Limb (tissue), 2 donors: ENCODE measurements around the gene ST8SIA2.

ENCODE experiments used
- DNase-seq, 2 donors: peaks; one replicate each; pipeline ENCODE4 v3.0.0-alpha.2; 2016; ENCODE audit errors: extremely low spot score in 2 of 2

ST8SIA2 gene

GRCh38 chr15:92399271-92399950 is 5.7 kb downstream of the ST8SIA2 start:
- no peak for DNase-seq

DNA sequence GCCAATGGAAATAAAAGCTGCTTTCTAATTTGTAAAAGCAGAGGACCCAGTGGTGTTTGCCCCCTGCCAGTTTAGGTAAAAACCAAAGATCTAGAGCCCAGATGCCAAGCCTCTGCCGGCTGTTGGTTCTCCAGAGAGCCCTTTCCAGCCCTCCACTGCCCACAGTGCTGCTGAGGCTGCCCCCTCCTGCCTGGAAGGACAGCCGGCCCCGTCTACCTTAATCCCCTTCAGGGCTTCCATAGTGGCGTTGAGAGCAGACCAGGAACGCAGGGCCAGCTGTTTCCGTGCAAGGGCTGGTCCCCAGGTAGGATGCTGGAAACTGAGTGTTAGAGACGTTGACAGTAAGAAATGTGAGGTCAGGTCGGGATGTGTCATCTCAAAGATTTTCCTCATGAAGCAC is 6.9 kb downstream of the ST8SIA2 start:
- DNase-seq: no peak

DNA sequence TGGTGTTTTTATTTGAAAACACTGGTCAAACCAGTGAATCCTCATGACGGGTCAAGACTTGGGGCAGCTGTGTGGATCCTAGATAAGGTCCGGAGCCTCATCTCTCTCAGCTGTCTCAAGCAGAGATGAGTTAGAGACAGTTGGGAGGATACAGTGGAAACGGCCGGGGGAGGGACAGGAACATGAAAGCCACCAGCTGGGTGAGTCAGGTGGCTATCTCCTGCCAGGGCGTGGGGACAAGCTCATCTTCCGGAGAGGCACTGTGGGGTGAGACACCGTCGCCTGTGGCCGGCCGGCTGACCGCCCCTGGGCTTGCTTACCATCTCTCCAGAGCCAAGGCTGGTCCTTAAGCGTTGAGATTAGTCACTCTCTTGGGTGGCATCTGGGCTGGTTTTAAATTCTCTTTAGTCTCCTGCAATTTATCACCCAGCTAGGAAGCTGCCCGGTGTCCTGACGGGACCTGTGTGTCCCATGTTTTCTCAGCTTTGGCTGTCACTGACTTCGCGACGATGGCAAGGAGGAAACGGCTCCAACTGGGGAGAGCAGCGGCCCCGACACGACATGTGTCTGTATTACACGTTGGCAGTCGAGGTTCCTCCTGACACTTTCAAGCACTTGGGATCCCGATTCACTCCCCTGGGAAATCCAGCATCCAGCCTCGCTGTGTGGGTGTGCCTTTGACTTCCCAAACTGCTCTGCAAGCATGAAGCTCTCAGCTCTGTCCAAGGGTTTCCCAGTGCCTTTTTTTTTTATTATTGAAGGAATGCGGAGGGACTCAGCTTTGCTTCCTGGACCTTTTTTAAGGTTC is 7.5 kb downstream of the ST8SIA2 start:
- no peak for DNase-seq

- no peak for DNase-seq
Observed at GRCh38 chr15:92402751-92403150, 9.1 kb downstream of the ST8SIA2 start.

- no peak for DNase-seq
Observed at GRCh38 chr15:92405942-92406341, 12.3 kb downstream of the ST8SIA2 start.

- DNase-seq: peak in 1 of 2 donors; percentile 14
Observed at GRCh38 chr15:92407321-92407720, 13.6 kb downstream of the ST8SIA2 start.

DNA sequence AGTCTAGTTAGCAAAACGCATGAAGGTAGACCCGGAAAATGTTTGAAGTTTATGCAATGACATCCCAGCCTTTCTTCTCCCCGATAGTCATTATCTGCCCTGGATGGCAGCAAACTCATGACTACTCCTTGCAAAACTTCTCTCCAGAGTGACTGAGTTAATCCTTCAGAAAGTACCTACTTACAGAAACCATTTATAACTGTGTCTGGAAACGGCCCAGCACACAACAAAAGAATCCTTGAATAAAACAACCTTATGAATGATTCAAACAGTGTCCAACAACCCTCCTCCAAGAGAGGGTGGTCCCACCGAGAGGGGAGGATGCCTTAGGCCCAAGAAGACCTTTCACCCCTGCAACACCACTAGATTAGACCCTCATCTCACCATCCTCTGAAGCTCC is 14.2 kb downstream of the ST8SIA2 start:
- no peak for DNase-seq

- DNase-seq: no peak
Observed at GRCh38 chr15:92409006-92409405, 15.3 kb downstream of the ST8SIA2 start.

- DNase-seq: no peak
Observed at GRCh38 chr15:92409521-92409920, 15.8 kb downstream of the ST8SIA2 start.

GRCh38 chr15:92410537-92410936 is 16.9 kb downstream of the ST8SIA2 start:
- DNase-seq: no peak

- no peak for DNase-seq
Observed at GRCh38 chr15:92411256-92411655, 17.6 kb downstream of the ST8SIA2 start.

- no peak for DNase-seq
Observed at GRCh38 chr15:92413510-92413909, 19.8 kb downstream of the ST8SIA2 start.

- DNase-seq: no peak
Observed at GRCh38 chr15:92415639-92416297, 22.1 kb downstream of the ST8SIA2 start.

- DNase-seq: no peak
Observed at GRCh38 chr15:92416557-92416956, 22.9 kb downstream of the ST8SIA2 start.

DNA sequence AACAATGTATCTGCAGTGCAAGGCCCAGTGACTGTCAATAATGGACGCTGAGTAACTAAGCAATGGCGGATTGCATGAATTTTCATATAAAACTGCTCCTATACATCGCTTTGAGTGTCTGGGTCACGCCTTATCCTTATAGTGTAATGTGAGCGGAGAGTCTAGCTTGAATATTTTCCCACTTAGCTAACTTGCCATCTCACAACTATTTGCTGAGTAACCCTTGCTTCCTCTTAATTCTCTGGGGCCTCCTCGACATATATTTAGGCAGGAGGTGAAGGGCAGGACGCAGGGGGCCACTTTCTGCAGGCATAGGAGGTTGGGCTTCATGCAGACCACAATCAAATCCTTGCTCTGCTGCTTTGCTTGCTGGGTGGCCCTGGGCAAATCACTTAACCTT is 24.0 kb downstream of the ST8SIA2 start:
- no peak for DNase-seq

DNA sequence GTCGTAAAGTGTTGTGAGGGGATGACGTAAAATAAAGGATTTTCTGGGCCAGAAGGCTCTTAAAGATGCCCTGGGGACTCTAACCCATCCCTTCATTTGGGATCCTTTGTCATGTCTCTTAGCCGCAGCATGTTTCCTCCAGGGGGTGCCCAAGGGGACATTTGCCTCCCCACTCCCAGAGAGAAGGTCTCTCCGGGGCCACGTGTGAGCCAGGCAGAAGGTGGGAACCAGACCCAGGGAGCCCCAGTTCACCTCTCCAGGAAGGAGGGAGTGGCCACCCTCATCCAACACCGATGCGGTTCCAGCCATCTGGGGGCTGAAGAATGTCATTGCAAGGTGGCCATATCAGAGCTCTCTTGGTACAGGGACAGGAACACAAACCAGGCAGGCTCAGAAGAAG is 25.2 kb downstream of the ST8SIA2 start:
- no peak for DNase-seq

DNA sequence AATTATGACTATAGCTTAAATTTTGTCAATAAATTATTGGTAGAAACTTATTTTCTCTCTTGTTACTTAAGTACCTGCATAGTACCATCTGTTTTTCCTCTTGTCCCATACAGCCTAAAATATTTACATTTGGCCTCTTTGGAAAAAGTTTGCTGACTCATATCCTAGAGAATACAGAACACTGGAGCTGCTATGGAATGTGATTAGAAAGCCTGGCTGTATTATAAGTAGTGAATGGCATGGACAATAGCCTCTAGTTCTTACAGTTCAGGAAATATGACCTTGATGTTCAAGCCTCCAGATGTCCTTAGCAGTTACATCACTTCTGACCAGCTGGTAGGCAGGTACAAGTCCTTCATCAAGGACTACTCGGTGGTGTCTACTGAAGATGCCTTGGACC is 28.3 kb downstream of the ST8SIA2 start:
- no peak for DNase-seq

GRCh38 chr15:92425578-92426225 is 32.0 kb downstream of the ST8SIA2 start:
- no peak for DNase-seq

GRCh38 chr15:92429378-92430068 is 35.8 kb downstream of the ST8SIA2 start:
- no peak for DNase-seq

- DNase-seq: no peak
Observed at GRCh38 chr15:92430069-92430440, 36.4 kb downstream of the ST8SIA2 start.

- DNase-seq: no peak
Observed at GRCh38 chr15:92435145-92435544, 41.5 kb downstream of the ST8SIA2 start.
